ENCODE data around the gene TANK. TPM values are rescaled to one million over a fixed set of nuclear protein-coding genes. Genes with fewer than 3 reads are reported as not detected.

The TANK gene
- total RNA-seq, 1 experiment from 2014 or later = 52.2 TPM

- DNase-seq (ENCODE audit: low spot score) = no peak
These were observed 68.4 kb downstream of the TANK start for GRCh38 chr2:161228511-161229240.

GRCh38 chr2:161230959-161231358 lies 70.7 kb downstream of the TANK start:
- no peak for DNase-seq (ENCODE audit: low spot score)

DNA sequence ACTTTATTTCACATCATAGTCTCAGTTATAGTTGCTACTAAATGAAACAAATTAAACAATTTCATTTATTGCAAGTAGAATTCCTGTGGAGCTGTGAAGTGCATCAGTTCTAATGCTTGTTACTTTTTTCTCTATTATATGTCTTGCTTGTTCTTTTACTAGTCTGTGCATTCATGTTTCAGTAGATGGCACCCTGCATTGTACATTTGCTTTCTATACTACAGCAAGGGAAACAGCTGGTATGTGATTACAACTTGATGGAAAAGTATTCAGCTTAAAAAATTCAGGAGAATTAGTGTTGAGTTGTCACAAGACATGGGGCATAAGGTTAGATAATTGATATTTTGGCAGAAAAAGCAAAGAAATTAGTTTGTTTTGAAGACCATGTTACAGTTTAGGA lies 72.3 kb downstream of the TANK start:
- DNase-seq (ENCODE audit: low spot score) = no peak

DNA sequence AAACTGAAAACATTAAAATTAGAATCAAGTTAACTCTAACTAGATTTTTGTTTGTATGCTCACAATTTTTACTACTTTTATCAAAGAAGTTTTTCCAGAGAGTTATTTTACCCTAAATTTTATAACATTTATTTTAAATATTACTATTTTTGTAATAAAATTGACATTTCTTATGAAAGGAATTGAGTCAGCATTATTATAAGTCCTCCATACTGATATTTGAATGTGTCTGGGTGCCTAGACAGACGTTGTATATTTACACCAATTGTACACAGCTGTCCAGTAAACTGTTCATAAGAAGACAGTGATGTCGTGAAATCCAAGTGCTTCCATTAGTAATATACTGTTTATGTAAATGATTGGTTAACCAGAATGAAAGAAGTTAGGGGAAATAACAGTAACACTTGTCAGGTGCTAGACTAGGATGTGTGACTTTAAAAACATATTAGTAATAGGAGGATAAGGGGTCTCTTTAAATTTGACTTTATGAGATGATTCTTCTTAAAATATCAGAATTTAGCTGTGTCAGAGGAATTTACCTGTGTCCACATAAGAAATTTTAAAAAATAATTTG lies 73.7 kb downstream of the TANK start:
- DNase-seq (ENCODE audit: low spot score) = no peak

- DNase-seq (ENCODE audit: low spot score) = no peak
These were observed 74.4 kb downstream of the TANK start for GRCh38 chr2:161234627-161235026.

- no peak for DNase-seq (ENCODE audit: low spot score)
These were observed 77.4 kb downstream of the TANK start for GRCh38 chr2:161237392-161238264.

GRCh38 chr2:161238265-161238559 lies 78.0 kb downstream of the TANK start:
- no peak for DNase-seq (ENCODE audit: low spot score)

GRCh38 chr2:161238560-161239325 lies 78.5 kb downstream of the TANK start:
- no peak for DNase-seq (ENCODE audit: low spot score)

DNA sequence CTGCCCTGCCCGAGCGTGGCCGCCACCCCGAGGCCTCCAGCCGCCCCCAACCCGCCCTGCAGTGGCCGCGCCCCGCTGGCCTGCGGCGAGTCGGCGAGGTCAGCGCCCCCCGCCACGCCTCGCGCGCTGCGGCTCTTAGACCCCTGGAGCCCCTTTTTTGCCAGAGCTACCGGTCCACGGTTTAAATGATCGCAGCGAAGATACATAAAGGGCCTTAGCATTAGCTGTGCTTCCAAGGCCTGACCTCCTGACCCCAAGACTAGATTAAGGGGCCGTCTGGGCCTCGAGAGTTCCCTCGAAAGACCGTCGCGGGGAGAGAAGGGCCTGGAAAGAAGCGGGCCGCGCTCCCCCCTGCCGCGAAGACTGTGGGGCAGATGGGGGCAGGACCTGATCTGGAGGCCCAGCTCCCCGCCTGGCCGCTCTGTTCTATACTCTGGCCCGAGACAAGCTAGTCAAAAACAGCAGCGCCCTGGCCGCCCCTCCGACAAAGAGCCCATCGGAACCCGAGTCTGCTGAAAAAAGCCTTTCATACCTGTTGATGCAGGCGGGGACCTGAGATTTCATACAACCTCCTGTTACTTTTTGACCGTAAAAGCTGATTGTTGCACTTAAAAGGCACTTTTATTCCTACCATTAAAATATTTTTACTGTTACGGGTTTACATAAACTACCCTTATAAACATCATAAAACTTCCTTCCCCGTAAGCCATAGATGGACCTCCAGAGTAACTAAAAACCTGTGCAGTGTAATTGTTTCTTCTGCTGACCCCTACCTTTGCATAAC lies 79.3 kb downstream of the TANK start:
- DNase-seq (ENCODE audit: low spot score) = no peak

DNA sequence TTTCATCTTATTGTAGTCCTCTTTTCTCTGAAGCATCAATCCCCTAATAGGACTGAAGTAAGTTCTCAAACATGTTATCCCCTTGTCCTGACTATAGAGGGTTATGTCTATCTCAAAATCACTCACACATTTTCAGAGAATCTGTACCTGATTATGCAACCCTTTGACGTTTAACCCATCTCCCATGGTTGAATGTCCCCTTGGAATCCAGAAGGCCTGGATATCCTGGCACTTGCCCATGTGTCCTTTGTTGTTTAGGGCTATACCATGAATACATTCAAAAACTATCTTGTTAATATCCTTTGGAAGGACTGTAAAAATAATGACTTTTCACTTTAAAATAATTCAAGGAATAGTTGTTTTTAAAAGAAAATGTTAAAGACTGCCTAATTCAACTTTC lies 81.7 kb downstream of the TANK start:
- DNase-seq (ENCODE audit: low spot score) = no peak

GRCh38 chr2:161243312-161243711 lies 83.1 kb downstream of the TANK start:
- no peak for DNase-seq (ENCODE audit: low spot score)

- peak; percentile 54 for DNase-seq (ENCODE audit: low spot score)
These were observed 83.7 kb downstream of the TANK start for GRCh38 chr2:161243905-161244304.

DNA sequence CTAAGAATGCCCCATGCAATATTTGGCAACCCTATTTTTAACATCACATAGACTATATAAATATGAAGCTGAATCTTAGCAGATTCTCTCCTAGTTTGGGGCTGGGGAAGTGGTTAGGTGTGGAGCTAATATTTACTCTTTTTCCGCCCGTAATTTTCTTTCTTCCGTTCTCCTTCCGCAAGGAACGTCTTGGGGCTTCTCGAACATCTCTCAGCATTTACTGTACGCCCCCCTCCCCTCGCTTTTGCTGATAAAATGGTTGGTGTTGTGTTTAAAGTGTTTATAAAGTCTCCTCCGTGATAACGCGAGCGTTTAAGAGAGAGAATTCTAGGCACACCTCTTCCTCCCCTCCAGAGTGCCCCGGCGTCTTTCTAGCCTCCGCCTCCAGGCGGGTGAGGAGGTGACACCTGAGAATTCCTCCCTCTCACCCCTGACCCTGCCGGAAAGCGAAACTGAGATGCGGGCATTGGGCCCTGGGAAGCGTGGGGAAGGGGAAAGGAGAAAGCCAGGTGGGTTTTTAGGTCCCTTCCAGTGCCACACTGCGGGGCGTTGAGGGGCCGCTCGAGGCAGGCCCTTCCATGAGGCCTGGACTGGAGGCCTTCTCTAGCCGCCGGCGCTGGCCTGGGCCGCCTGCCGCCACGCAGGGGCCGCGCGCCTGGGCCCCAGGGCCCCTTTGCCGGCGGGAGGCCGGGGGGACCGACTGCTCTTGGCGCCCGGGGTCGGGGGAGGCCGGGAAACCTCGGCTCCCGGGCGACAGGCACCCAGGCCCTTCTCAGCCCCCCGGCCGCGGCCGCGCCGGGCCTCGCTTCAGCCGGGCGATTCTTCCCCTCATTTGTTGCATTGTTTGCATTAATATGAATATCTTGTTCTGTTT lies 84.4 kb downstream of the TANK start:
- DNase-seq (ENCODE audit: low spot score) = peak; percentile 84

- DNase-seq (ENCODE audit: low spot score) = peak; percentile 36
These were observed 85.0 kb downstream of the TANK start for GRCh38 chr2:161245261-161245553.

DNA sequence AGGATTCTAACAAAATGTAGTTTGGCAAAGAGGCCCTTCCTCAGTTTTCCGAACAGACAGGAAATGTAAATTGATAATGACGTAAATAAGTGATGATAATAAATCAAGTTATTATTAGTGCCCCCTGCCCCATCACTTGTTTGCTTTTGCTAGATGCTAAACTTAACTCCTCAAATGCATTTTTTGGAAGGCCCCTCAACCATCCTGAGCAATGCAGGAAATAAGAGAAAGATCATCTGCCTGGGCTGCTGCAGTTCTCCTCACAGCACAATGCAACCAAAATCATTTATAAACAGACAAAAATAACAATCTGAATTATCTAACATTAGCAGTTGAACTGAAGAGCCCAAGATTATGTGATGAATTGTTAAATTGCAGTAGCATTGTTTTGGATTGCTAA lies 85.4 kb downstream of the TANK start:
- DNase-seq (ENCODE audit: low spot score) = no peak

DNA sequence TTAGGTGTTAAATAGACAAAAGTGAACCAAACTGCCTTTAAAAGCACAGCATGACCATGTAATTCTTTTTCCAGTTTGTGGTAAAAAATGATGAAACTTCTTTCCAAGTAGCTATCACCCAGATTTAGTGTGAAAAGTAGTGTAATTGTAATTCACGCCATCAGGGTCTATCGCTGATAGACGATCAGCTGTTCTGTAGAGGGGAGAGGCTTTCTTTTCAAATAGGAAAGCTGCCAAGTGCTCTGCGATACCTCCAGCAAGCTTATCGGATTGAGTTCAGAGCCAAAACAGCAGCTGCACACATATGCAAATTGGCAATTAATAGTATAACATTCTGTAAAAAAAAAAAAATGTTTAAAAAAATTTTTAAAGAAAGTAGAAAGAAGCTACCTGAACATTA lies 86.1 kb downstream of the TANK start:
- no peak for DNase-seq (ENCODE audit: low spot score)

DNA sequence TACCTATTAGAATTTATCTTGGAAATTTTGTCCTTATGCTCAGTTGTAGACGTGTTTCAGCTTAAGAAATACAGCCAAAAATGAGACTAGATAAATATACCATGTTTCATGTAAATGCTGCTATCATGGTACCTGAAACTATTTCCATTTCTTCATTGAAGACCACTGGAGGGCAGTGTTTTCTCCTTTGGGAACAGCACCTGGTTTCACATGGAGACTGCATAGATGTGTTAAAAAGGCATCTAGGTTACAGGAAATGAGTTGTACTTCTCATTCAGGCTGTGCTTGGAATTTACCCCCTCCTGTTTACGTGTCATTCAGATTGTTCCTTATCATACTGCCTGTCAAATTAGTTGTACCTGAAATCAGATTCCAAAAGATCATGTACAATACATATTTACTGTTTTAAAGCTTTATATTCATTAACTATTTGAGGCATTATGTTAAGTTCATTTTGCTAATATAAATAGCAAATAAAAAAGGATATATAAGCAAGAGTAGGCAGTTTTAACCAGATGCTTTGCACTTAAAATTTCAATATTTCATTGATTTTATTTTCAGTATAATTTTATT lies 90.7 kb downstream of the TANK start:
- peak; percentile 83 for DNase-seq (ENCODE audit: low spot score)

GRCh38 chr2:161257123-161257952 lies 97.1 kb downstream of the TANK start:
- no peak for DNase-seq (ENCODE audit: low spot score)

- no peak for DNase-seq (ENCODE audit: low spot score)
These were observed 105.6 kb downstream of the TANK start for GRCh38 chr2:161265874-161266273.

Data from HT-29 (cell line).